Vagina (tissue), 2 donors: Measurements from ENCODE around the gene BAZ1B. TPM values are rescaled to one million over a fixed set of nuclear protein-coding genes. Genes with fewer than 3 reads are reported as not detected.
"Not testable (repeated sequence)": the region's sequence is repeated elsewhere in the genome, so short reads cannot be mapped to it uniquely, and the experiment has no call there.

Source experiments
- DNase-seq, 2 donors: peaks; one replicate each; pipeline ENCODE4 v3.0.0-alpha.2; 2017; ENCODE audit errors: extremely low spot score in 2 of 2
- H3K27ac ChIP-seq: fragments of 200-600 bp; sonication (generic); one replicate; pipeline ENCODE4 v1.5.1; 2019
- H3K27me3 ChIP-seq: fragments of 200-600 bp; sonication (generic); one replicate; pipeline ENCODE4 v1.5.1; 2019
- H3K36me3 ChIP-seq, 2 donors: fragments of 200-600 bp; sonication (generic); one replicate each; pipeline ENCODE4 v1.5.1; 2017 to 2019
- H3K4me1 ChIP-seq: fragments of 200-600 bp; sonication (generic); one replicate; pipeline ENCODE4 v1.5.1; 2019
- H3K4me3 ChIP-seq, 2 donors: fragments of 200-600 bp; sonication (generic); 1 replicate in 1 of 2; 2 replicates in 1 of 2; pipeline ENCODE4 v1.5.1; 2016 to 2019
- H3K9me3 ChIP-seq: fragments of 200-600 bp; sonication (generic); one replicate; pipeline ENCODE4 v1.5.1; 2019
- POLR2A ChIP-seq, 2 donors: fragments of 450-650 bp; IDR thresholded peaks; one replicate each; pipeline ENCODE4 v1.6.1; 2017; ENCODE audit warnings: antibody characterized with exemption in 2 of 2, mild to moderate bottlenecking in 2 of 2, moderate library complexity in 2 of 2
- POLR2AphosphoS5 ChIP-seq, 2 donors: sonication (generic); formaldehyde crosslinking; IDR thresholded peaks; one replicate each; pipeline ENCODE4 v1.9.0; 2017; ENCODE audit warnings: antibody characterized with exemption in 2 of 2, mild to moderate bottlenecking in 2 of 2, low read depth in 1 of 2; ENCODE audit not compliant: insufficient read depth in 1 of 2
- intact Hi-C: fragments of 100-400 bp; cut with DNase I; formaldehyde crosslinking; loops from one replicate; pipeline ENCODE4 v1.15.1; 2023
- total RNA-seq: library from RNA; depleted of rRNA; stranded (reverse); fragments of >200 nt; gene quantifications from one replicate; pipeline ENCODE4 v1.2.3, GENCODE V29; 2016
- TF ChIP-seq, protein P1 (sequence below), 3 experiments: fragments of 450-650 bp in 2 of 3; fragments of 200-600 bp in 1 of 3; sonication (generic) in 1 of 3; IDR thresholded peaks; one replicate each; pipeline ENCODE4 v1.5.1; 2017 to 2019; ENCODE audit warnings: antibody characterized with exemption in 3 of 3, mild to moderate bottlenecking in 2 of 3, moderate library complexity in 2 of 3

BAZ1B gene
- total RNA-seq, 1 donor from 2014 or later = 45.4 TPM

DNA sequence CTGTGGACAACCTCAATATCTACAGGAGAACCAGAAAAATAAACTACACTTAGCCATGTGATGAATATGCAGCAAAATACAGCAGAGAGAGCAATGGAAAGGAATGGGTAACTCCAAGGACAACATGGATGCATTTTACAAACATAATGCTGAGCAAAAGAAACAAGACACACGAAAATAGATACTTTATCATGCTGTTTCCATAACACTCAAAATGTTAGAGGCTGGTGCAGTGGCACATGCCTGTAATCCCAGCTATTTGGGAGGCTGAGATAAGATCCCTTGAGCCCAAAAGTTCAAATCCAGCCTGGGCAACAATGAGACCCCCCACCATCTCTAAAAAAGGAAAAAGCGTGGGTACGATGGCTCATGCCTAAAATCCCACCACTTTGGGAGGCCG, 27.1 kb upstream of the BAZ1B start:
- TF ChIP-seq POLR2A (IDR thresholded peaks at IDR 0.05) (no peak), POLR2AphosphoS5 (IDR thresholded peaks at IDR 0.05; ENCODE audit: insufficient read depth in 1 of 2, low read depth in 1 of 2) (no peak)
- TF ChIP-seq, protein P1, sequence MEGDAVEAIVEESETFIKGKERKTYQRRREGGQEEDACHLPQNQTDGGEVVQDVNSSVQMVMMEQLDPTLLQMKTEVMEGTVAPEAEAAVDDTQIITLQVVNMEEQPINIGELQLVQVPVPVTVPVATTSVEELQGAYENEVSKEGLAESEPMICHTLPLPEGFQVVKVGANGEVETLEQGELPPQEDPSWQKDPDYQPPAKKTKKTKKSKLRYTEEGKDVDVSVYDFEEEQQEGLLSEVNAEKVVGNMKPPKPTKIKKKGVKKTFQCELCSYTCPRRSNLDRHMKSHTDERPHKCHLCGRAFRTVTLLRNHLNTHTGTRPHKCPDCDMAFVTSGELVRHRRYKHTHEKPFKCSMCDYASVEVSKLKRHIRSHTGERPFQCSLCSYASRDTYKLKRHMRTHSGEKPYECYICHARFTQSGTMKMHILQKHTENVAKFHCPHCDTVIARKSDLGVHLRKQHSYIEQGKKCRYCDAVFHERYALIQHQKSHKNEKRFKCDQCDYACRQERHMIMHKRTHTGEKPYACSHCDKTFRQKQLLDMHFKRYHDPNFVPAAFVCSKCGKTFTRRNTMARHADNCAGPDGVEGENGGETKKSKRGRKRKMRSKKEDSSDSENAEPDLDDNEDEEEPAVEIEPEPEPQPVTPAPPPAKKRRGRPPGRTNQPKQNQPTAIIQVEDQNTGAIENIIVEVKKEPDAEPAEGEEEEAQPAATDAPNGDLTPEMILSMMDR (IDR thresholded peaks at IDR 0.05) = no peak
- H3K27me3 ChIP-seq = no peaks in the 10 kb centered on the region
- no peak overlapping the region for H3K27ac ChIP-seq
- H3K9me3 ChIP-seq = no peaks in the 10 kb centered on the region
- intact Hi-C loops = no loop called here
- peaks cover 0 to 36% of the 10 kb centered on the region in 2 donors for H3K36me3 ChIP-seq
- H3K4me3 ChIP-seq = no peak overlapping the region
- DNase-seq = no peak
- peaks cover 5% of the 10 kb centered on the region for H3K4me1 ChIP-seq

DNA sequence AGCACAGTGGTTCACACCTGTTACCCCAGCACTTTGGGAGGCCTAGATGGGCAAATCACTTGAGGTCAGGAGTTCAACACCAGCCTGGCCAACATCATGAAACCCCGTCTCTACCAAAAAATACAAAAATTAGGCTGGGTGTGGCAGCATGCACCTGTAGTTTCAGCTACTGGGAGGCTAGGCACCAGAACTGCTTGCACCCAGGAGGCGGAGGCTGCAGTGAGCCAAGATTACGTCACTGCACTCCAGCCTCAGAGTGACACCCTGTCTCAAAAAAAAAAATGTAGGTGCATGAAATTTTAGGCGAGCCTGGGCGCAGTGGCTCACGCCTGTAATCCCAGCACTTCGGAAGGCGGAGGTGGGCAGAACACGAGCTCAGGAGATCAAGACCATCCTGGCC, 25.7 kb upstream of the BAZ1B start:
- Histone ChIP-seq H3K27me3 (no peaks in the 10 kb centered on the region), H3K36me3 (peaks cover 0 to 37% of the 10 kb centered on the region in 2 donors), H3K9me3 (no peaks in the 10 kb centered on the region), H3K4me3 (no peak overlapping the region), H3K4me1 (peaks cover 5% of the 10 kb centered on the region), H3K27ac (no peak overlapping the region)
- TF ChIP-seq, protein P1 (IDR thresholded peaks at IDR 0.05) = no peak
- TF ChIP-seq POLR2A (IDR thresholded peaks at IDR 0.05) = no peak
- TF ChIP-seq POLR2AphosphoS5 (IDR thresholded peaks at IDR 0.05; ENCODE audit: insufficient read depth in 1 of 2, low read depth in 1 of 2) = no peak
- intact Hi-C loops = no loop called here
- no peak for DNase-seq

DNA sequence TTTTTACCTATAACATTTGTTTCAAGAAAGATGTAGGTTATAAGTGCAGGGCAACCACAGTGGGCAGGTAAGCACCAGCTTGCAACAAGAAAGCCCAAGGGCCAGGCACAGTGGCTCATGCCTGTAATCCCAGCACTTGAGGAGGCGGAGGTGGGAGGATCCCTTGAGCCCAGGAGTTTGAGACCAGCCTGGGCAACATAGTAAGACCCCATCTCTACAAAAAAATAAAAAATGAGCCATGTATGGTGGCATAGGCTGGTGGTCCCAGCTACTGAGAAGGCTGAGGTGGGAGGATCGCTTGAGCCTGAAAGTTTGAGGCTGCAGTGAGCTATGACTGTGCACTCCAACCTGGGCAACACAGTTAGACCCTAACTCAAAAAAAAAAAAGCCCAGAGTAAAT, 22.6 kb upstream of the BAZ1B start:
- H3K4me3 ChIP-seq = no peak overlapping the region
- peaks cover 5% of the 10 kb centered on the region for H3K4me1 ChIP-seq
- no peaks in the 10 kb centered on the region for H3K27me3 ChIP-seq
- H3K27ac ChIP-seq = no peak overlapping the region
- DNase-seq = no peak
- H3K9me3 ChIP-seq = no peaks in the 10 kb centered on the region
- intact Hi-C loops = no loop called here
- TF ChIP-seq POLR2AphosphoS5 (IDR thresholded peaks at IDR 0.05; ENCODE audit: insufficient read depth in 1 of 2, low read depth in 1 of 2) (no peak), POLR2A (IDR thresholded peaks at IDR 0.05) (no peak)
- TF ChIP-seq, protein P1 (IDR thresholded peaks at IDR 0.05) = no peak
- peaks cover 0 to 36% of the 10 kb centered on the region in 2 donors for H3K36me3 ChIP-seq

- peaks cover 4 to 56% of the 10 kb centered on the region in 2 donors for H3K36me3 ChIP-seq
- TF ChIP-seq POLR2A (IDR thresholded peaks at IDR 0.05) (no peak), POLR2AphosphoS5 (IDR thresholded peaks at IDR 0.05; ENCODE audit: insufficient read depth in 1 of 2, low read depth in 1 of 2) (no peak)
- TF ChIP-seq, protein P1 (IDR thresholded peaks at IDR 0.05) = no peak
- intact Hi-C loops = no loop called here
These were observed 19.6 kb upstream of the BAZ1B start for GRCh38 chr7:73541722-73542121.

DNA sequence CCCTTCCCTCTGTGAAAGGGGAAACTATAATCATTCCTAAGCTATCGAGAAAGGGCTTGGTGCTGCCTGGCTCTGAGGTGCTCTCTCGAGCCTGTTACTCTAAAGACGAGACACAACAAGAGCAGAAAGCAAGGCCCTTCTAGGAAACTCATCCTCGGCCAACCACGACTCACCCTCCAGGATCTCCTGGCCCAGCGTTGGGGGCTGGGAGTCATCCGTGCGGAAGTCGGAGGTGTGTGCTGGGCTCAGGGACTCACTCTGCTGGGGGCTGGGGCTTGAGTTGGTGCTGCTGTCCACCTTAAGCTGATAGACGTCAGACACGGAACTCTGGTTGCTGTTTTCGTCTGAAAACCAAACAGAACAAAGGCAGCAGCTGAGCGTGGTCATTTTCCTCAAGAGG, 17.6 kb upstream of the BAZ1B start:
- peaks cover 4 to 75% of the 10 kb centered on the region in 2 donors for H3K36me3 ChIP-seq

More at GRCh38 chr7:73541722-73542121, 19.6 kb upstream of the BAZ1B start:
- no peak overlapping the region for H3K4me3 ChIP-seq
- H3K9me3 ChIP-seq = no peaks in the 10 kb centered on the region
- DNase-seq = no peak
- H3K27me3 ChIP-seq = no peaks in the 10 kb centered on the region
- H3K27ac ChIP-seq = no peak overlapping the region
- H3K4me1 ChIP-seq = no peaks in the 10 kb centered on the region

DNA sequence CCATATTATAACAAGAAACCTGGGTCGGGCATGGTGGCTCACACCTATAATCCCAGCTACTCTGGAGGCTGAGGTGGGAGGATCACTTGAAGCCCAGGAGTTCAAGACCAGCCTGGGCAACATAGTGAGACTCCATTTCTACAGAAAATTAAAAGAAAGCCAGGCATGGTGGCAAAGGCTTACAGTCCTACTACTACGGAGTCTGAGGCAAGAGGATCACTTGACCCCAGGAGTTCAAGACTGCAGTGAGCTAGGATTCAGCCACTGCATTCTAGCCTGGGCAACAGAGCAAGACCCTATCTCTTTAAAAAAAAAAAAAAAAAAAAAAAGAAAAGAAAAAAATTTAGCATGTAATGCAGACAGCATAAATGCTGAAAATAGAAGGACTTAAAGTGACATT, 16.4 kb upstream of the BAZ1B start:
- H3K27me3 ChIP-seq, DNase-seq, intact Hi-C loops, H3K4me3 ChIP-seq, H3K4me1 ChIP-seq, H3K27ac ChIP-seq, H3K9me3 ChIP-seq: not testable (repeated sequence)
- peaks cover 4 to 74% of the 10 kb centered on the region in 2 donors for H3K36me3 ChIP-seq

More for the DNA sequence above, 17.6 kb upstream of the BAZ1B start:
- TF ChIP-seq, protein P1 (IDR thresholded peaks at IDR 0.05) = no peak
- no peak for TF ChIP-seq POLR2AphosphoS5 (IDR thresholded peaks at IDR 0.05; ENCODE audit: insufficient read depth in 1 of 2, low read depth in 1 of 2)
- TF ChIP-seq POLR2A (IDR thresholded peaks at IDR 0.05) = no peak
- Histone ChIP-seq H3K9me3 (no peaks in the 10 kb centered on the region), H3K4me1 (no peaks in the 10 kb centered on the region), H3K27ac (no peak overlapping the region), H3K27me3 (no peaks in the 10 kb centered on the region), H3K4me3 (no peak overlapping the region)
- intact Hi-C loops = no loop called here
- no peak for DNase-seq
